GM18870 (cell line): ENCODE results near the gene GRAMD1B.

Experiments
- ATAC-seq: cut with Tn5 transposase; IDR thresholded peaks from one replicate; pipeline ENCODE4 v1.9.1; 2021; ENCODE audit warnings: moderate library complexity; ENCODE audit not compliant: unreplicated experiment

Gene GRAMD1B

GRCh38 chr11:123584737-123585136 lies 154.7 kb downstream of the GRAMD1B start:
- ATAC-seq = no peak

DNA sequence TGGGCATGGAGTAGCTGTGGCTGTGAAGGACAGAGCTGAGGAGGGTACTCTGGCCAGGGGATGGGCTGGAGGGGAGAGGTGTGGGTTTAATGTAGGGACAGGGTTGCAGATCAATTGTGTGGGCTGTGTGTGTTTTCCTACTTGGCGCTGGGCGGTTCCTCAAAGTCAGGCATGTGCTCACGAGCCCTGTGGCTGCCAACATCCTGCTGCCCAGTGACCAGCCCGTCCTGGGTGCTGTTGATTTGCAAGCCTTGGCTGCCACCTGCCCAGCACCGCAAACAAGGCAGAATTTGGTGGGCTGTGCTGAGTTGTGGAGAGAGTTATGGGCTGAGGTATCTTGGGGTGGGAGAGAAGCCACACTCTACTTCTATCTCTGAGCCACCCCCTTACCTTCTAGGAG lies 155.1 kb downstream of the GRAMD1B start:
- no peak for ATAC-seq

DNA sequence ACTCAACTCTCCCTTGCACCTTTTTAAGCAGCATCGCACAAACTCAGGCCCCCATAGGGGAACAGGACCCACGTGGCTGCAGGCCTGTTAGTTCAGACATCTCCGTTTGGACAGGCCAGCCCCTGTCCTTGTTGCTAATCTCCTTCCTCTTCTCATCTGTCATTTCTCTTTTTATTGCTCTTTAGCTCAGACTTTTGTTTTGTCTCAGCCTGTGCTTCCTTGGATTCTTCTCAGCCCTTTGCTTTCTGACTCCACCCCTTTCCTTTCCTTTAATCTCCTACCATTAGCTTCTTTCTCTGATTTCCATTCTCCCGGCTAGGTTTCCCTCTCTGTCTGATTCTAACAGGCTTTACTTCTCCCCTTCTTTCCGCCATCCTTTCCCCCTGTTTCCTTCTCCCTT lies 155.6 kb downstream of the GRAMD1B start:
- no peak for ATAC-seq

GRCh38 chr11:123586568-123586967 lies 156.5 kb downstream of the GRAMD1B start:
- no peak for ATAC-seq

DNA sequence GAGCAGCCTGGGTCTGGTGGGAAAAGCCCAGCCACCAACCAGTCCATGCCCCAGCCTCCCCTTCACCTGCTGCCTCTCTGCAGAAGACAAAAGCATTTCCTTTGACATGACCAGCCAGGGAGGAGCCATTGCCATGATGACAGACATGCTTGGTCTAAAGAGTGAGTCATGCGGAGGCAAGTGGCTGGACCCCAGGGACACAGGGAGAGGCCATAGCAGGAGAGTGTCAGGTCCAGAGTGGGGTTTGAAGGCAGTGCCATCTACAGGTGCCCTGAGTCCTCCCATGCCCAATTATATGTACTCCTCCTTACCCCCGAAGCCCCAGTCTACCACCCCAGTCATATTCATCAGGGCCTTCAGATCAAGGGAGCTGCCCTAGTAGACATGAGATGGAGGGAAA lies 157.0 kb downstream of the GRAMD1B start:
- no peak for ATAC-seq

DNA sequence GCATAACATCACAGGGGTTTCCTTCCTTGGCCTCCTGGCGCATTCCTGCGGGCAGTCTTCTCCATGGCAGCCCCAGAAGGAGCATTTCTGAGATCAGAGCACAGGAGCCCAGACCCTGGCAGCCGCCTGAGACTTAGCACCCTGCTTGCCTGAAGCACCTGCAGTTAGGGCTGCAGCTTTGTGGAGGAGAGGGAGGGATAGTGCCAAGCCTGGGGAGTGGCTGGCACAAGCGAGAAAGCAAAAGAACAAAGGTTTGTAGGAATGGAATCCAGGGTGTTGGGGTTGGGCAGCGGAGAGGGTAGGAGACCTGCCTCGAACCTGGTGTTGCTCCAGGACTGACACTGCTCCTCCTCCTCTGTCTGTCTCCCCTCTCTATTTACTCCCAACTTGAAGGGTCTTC lies 157.5 kb downstream of the GRAMD1B start:
- ATAC-seq = no peak

- ATAC-seq = no peak
Observed at GRCh38 chr11:123588117-123588863, 158.2 kb downstream of the GRAMD1B start.

GRCh38 chr11:123588864-123589262 lies 158.8 kb downstream of the GRAMD1B start:
- ATAC-seq = no peak

DNA sequence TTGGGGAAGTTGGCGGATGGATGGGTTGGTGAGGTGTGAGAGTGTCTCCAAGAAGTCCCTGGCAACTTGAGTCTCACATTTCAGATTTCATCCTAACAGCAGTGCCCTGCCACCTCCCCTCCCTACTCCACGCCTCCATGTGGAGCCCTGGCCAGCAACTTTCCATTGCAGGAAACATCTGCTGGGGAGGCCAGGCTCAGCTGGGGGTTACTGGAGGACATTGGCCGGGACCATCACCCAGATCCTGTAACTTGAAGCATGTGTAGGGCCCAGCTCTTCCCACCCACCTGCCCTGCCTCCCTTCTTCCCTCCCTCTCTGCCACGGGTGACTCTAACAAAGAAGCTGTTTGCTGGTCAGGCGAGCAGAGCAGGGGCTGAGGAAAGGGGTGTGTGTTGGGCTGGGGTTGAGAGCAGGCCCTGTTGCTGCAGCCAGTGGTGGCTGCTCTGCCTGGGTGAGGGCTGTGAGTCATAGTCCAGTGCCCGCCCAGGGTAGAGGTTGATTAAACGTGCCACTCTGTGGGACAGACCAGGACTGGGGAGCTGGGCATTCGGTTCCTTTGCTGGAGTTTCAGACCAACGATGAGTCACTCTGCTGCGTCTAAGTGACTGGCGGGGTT lies 160.3 kb downstream of the GRAMD1B start:
- no peak for ATAC-seq

- no peak for ATAC-seq
Observed at GRCh38 chr11:123593570-123593969, 163.5 kb downstream of the GRAMD1B start.

DNA sequence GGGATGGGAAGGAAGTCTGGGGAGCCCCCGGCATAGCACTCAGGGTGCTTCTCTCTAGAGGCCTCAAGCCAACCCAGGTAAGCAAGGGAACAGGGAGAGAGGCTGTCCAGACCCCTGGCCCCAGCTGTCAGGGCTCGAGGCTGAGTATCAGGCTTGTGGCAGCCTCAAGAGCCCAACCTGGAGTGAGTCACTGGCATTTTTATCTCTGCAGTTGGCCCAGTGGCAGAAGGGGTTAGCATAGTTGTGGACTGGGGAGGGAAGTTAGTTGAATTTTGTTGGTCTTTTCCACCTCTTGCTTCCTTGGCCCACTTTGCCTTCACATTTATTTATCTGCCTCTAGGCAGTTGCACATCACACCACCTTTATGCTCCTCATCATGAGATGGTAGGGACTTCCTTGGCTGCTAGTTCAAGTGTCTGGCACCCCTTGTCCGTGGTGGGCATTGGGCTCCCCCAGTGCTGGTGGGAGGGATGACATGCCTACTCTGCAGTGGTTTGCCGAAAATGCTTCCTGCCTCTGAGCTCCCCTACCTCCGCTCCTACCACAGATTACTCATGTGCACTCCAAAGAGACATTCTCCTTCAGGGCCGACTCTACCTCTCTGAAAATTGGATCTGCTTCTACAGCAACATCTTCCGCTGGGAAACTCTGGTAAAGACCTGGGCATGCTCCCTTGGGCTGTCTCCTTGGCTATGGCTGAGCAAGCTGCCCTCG lies 164.3 kb downstream of the GRAMD1B start:
- no peak for ATAC-seq

- no peak for ATAC-seq
Observed at GRCh38 chr11:123594921-123595320, 164.9 kb downstream of the GRAMD1B start.

- no peak for ATAC-seq
Observed at GRCh38 chr11:123597859-123598258, 167.8 kb downstream of the GRAMD1B start.

- ATAC-seq = no peak
Observed at GRCh38 chr11:123601136-123601535, 171.1 kb downstream of the GRAMD1B start.

DNA sequence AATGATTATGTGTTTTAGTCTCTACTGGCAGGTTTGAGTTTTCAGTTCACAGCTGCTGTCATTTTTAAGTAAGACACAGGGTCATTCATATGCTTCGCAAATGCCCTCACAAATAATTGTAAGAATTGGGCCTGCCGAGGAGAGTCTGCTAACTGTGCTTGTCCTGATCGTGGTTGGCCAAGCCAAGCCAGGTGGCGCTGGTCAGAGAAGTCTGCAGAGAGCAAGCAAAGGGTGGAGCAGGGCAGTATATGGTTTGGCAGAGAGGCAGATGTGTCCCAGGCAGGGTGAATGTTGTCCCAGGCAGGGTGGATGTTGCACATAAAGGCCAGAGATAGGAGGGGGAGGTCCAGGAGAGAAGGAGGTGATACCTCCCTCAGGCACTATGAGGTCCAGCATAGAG lies 171.7 kb downstream of the GRAMD1B start:
- ATAC-seq = no peak

GRCh38 chr11:123603666-123604065 lies 173.6 kb downstream of the GRAMD1B start:
- ATAC-seq = no peak

DNA sequence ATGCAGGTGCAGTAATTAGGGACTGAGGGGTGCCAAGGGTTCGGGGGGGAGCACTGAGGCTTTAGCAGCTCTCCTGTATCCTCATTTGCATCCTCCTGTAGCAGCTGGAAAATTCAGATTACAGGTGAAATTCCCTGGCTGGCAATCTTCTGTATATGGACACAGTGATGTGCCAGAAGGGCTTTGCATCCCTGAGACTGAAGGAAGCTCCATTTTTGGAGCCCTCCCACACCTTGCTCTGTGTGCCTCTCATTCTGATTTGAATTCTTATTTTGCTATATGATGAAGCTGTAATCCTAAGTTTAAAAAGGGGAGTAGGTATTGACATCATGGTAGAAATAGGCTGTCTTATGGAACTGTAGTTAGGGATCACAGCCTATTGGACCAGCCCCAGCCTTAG lies 177.7 kb downstream of the GRAMD1B start:
- no peak for ATAC-seq

DNA sequence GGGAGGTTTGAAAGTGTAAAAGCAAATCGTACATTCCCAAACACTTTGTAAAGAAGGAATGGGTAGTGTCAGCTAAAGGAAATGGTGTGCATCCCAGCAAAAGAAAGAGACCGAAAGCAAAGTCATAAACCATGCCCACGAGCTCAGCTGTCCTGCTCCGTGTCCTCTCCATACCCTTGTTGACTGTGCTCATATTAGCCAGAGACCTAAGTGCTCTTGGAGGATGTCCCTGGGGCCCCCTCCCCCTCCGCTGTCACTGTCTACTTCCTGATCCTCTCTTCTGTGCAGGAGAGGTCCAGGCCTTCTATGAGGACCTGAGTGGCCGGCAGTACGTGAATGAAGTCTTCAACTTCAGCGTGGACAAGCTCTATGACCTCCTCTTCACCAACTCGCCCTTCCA lies 178.3 kb downstream of the GRAMD1B start:
- ATAC-seq = no peak

DNA sequence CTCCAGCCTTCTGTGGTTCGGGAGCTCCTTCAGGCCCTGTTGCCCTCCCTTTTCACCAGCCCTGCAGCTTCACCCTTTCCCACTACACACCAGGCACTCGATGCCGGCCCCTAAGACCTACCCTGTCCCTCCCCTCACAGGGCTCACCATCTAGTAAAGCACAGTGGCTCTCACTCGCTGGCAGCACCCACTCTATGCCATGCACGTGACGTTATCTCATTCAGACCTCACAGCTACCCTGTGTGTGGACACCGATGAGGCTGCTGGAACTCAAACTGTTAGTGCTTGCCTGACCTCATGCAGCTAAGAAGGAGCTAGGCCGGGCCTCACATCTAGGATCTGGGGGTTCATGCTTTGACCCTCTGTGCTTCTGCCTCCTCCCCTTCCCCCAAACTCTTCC lies 178.9 kb downstream of the GRAMD1B start:
- no peak for ATAC-seq

DNA sequence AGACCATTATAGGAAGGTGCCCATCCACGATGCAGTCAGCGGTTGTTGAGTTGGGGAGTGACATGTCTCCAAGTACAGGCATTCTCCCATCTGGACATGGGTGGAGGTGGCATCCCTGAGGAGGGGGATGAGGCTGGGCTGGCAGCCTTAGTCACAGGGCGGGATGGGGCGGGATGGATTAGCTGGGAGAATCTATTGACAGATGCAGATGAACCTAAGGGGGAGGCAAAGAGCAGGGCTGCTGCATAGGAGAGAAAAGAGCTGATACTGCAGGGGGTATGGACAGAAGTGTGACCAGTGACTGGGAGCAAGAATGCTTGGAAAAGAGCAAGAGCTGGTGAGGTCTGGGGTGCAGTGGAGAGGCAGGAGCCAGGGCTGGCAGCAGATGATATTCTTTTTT lies 181.6 kb downstream of the GRAMD1B start:
- no peak for ATAC-seq

DNA sequence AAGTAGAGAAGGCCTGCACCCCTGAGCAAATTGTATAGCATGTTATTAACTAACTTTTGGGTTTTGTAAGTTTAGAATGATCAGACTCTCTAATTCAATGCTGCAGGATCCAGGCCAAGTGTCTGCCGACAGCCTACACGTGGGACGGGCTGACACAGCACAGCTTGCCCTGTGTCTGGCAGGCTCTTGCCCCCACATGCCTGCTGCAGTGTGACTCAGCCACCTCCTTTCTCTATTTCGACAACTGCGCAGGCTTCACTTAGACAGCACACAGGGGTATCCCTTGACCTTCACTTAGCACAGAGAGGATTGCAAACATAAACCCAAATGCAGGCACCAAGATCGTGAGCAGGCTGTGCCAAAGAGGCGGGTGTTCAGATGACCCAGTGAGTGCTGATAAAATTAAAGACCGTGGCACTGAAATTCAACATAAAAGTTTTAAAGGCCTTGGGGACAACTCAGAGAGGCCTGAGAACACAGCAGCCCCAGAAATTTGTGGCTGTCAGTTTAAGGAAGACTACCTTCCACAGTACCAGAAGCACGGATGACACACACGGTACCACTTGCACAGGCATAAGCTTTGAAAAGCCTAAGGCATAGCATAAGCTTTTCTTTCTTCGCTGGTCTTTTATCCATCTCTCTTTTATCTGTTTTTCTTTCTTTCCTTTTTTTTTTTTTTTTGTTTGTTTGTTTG lies 186.6 kb downstream of the GRAMD1B start:
- ATAC-seq = no peak

- no peak for ATAC-seq
Observed at GRCh38 chr11:123622576-123622975, 192.5 kb downstream of the GRAMD1B start.
